Activated CD8-positive, alpha-beta memory T cell treated with anti-CD3 and anti-CD28 coated beads, Interleukin-2, amount 50 U/mL, for 48 hours (primary cell): ENCODE measurements around the gene MOGAT1.

ENCODE experiments used
- DNase-seq: peaks from one replicate; pipeline ENCODE4 v3.0.0-alpha.2; 2020

Gene MOGAT1, protein sequence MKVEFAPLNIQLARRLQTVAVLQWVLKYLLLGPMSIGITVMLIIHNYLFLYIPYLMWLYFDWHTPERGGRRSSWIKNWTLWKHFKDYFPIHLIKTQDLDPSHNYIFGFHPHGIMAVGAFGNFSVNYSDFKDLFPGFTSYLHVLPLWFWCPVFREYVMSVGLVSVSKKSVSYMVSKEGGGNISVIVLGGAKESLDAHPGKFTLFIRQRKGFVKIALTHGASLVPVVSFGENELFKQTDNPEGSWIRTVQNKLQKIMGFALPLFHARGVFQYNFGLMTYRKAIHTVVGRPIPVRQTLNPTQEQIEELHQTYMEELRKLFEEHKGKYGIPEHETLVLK

DNA sequence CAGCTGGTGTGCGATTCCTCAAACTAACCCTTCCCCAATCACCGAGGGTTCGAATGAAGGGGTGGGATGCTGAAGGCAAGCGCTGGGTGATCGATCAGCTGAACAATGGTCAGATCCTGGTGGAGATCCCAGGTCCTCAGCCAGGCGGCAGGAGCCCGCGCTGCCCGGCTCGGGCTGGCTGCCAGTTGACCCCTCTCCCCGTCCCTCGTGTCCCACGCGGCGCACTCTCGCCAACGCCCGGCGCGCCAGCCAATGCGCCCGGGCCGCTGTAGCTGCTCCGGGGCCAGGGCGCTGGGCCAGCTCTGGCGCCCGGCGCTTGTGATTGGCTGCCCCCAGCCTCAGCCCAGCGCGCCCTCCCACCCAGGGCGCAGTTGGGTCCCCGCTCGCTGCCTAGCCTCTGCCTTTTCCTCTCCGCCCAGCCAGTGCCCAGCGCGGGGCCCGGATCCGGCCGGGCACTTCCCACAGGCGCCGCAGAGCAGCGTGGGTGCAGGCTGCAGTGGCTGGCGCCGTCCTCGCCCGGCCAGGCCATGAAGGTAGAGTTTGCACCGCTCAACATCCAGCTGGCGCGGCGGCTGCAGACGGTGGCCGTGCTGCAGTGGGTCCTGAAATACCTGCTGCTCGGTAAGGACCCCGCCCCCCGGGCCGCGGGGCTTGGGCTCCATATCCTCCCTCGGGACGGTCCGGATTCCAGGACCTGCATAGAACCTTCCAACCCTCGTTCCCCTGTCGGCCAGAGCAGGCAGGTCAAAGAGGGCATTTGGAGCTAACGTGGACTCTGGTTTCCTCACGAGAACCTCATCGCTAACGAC is at the start of gene MOGAT1:
MOGAT1 (plus strand) TSS at position 400 of the 809 bp plus-strand sequence; CDS start at position 528, 128 bp downstream.
- peak; percentile 53 for DNase-seq

DNA sequence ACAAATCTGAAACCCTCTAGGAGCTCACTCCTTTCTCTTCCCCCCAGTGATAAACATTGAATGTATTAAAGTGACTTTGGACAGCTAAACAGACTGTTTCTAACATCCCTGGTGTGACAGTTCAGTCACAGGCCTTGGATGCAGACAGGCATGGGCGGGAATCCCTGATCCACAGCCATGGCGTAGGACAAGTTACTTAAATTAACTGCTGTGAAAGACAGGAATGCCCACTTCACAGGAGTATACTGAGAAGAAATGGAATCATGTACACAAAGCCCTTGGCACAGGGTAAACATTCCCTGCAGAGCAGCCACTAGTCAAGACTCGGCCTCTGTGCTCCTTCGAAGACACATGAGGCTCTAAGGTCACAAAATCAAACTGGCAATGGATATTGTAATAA is 49.6 kb upstream of the MOGAT1 start:
- DNase-seq, result no peak

DNA sequence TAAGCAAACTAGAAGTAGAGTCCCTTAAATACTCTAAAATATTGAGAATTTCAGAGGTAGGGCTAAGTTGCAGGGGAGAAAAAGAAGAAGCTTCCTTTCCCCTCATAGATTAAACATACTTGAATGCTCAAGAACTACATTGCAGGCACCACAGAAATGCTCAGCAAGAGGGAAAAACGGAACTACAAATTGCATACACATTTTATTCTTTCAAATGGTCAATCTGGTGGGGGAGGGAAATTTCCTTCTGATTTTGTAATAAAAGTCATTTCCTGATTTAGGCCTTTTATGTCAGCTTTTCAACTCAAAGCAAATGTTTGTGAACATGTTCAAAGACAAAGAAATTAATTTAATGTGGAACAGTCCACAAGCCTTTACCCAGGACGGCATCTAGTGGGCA is 48.5 kb upstream of the MOGAT1 start:
- DNase-seq, result no peak

DNA sequence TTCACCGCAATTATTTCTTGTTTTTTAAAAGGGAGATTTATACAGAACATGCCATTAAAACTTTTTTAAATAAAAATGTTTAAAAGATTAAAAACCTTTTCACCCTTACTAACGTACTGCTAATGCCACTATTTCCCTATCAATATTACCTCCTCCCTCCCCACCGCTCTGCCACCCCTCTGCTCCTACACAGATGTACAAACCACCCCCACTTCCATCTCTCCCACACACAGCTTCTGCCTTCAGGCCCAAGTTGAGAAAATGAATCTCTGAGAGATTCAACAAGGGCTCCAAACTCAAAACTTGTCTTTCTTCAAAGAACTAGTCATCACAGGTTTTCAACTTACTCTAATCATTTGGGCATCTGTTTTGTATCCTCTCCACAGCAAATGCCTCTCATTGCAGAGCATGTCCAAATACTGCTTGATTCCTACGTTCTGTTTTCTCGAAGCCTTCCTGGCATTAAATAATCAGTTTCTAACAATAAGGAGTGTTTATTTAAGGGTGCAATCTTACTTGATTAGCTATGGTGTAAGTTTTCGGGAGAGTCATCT is 47.6 kb upstream of the MOGAT1 start:
- no peak for DNase-seq

DNA sequence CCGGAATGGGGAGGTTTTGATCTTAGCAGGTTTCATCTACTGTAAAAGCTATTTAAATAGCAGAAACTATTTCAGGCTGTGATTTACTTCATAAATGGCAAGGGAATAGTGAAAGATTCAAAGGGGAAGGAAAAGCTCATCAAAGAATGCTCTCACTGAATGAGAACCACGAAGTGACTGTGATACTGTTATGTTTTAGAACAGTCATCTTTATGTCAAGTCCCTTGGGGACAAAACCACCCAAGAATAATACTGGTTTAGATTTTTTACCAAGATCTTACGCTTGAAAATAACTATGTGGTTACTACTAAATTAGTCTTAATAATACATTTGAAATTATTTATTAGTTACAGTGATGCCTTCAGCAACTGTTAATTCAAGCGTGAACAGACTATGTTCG is 43.7 kb upstream of the MOGAT1 start:
- DNase-seq, result no peak

DNA sequence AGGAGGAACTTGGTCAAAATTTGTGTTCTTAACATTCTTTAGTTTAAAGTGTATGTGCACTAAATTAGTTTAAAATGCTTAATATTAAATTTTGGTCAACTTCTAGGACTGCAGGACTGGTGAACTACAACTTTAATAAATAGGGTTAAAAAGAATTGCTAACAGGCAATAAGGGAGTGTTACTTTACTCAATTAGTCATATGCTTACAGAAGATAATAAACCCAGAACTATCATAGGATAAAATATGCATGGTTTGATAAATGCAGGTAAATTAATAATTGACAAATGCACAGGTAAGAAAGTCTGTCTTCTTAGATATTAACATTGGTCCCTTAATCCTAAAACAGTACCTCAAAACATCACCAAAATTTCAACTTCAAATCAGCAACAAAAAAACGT is 36.2 kb upstream of the MOGAT1 start:
- DNase-seq, result no peak

DNA sequence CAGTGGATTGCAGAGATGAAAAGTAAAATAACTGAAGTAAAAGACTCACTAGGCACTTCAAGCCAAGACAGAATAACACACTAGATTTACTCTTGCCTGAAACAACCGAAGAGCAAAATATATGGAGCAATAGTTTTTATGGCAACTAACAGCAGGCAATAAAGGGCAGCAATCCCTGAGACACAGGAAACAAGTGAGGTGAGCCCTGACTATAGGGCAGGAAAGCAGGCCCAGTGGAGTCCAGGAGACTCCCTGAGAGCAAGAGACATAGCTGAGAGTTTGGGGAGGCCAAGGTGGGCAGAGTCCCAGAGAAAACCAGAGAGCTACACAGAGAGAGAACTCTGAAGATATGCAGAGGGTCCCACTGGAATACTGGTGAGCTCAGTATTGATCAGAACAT is 34.4 kb upstream of the MOGAT1 start:
- no peak for DNase-seq

DNA sequence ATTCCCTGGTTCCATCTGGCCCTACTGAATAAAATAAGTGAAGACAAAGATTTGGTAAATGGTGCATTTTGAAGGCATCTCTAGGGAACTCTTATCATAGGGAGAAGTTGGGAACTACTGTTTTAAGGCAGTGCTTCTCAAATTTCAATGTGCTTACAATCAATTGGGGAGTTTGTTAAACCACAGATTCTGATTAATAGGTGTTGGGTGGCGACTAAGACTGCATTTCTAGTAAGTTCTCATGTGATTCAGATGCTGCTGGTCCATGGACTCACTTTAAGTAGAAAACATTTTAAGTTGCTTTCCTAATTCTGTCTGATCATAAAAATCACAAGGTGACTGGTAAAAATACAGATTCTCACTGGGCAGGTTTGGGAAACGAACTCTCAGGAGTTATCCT is 30.1 kb upstream of the MOGAT1 start:
- DNase-seq, result no peak

DNA sequence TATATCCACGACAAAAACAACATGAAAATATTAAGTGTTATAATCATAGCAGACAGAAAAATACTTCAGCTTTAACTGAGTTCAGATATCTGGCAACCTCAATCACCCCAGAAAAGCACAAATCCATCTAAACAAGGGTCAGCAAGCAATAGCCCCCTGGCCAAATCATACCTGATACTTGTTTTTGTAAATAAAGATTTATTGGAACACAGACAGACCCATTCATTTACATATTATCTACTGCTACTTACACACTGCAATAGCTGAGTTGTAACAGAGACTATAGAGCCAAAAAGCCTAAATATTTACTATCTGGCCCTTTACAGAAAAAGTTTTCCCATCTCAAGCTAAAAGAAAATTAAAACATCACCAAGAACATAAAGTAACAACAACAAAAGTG is 28.3 kb upstream of the MOGAT1 start:
- no peak for DNase-seq

DNA sequence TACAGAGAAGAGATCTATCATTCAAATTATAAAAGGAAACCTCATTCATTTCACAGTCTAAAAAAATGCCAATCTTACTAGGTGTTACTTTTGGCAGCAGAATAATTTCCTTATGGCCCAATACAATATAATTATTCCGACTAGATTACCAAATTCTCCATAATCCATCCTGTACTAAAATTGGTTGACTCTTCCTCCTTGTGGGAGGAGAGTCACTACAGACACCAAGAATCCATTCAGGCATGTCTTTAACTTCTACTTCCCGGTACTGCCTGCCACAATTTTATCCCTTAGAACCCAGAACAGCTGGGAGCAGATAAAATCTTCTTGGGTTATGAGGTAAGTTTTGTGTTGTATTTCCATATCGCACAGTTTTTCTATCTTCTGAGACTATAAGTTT is 25.4 kb upstream of the MOGAT1 start:
- no peak for DNase-seq

DNA sequence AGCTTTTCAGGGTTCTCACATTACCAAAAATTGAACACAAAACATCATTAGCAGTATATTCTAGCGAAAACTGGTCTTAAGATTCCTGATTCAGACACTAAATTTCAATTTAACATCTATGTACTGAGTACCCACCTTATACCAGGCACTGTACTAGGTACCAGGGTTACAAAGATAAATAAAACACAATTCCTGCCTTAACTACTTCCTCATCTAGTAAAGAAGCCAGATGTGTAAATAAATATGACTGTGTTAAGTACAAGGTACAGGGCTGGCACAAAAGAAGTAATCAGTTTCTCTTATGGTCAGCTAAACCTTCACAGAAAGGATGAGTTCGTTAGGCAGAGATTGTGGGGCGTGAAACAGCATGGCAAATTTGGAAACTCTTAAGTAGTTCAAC is 21.7 kb upstream of the MOGAT1 start:
- DNase-seq, result no peak

DNA sequence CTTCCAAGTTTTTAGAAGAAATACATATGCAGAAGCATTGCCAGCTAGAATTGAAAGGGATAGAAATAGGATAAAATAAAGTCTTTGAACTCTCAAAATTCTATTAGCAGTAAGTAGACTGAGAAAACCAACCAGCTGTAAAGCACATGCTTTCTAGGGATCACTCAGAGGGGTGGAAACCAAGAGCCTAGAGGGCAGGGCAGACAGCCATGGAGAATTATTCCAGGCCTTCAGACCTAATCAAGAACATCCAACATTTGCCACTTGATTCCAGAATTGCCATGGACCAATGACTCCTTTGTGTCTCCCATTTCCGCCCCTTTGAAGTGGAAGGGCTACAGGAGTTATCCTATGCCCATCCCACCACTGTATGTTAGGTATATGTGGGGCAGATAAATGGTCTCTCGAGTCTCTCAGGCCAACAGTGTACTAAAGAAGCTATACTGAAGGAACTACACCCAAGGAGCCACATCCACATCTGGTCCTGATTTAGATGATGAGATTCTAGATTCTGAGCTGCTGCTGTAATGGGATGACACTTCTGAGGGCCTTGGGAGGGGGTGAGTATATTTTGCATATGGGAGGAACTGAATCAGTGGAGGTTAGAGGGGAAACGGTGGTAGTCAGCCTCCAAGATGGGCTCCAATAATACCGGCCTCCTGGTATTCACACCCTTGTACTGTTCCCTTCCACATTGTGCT is 19.6 kb upstream of the MOGAT1 start:
- no peak for DNase-seq

DNA sequence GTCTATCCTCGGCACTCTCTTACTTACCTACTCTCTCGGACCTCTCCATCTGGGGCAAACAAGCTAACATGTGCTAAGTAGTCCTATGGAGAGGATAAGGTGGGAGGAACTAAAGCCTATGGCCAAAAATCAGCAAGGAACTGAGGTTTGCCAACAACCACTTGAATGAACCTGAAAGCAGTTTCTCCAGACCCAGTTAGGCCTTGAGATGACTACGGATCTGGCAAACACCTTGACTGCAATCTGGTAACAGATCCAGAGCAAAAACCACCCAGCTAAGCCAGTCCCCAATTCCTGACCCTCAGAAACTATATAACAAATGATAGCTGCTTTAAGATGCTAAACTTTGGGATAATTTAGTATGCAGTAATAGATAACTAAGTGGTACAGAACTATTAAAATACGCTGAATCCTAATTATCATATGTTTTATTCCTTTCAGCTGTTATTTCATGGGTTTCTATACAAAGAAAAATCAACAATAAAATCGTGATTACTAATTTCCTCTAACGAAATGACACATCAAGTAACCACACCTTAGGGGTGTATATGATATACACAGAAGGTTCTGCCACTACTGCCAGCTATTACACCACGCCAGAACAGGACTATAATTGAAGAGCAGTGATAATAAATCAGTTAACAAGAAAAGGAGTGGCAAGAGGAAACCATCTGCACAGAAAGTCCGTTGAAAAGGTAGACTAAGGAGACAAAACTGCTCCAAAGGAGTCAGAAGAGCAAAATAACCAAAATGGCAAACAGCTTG is 18.8 kb upstream of the MOGAT1 start:
- no peak for DNase-seq

DNA sequence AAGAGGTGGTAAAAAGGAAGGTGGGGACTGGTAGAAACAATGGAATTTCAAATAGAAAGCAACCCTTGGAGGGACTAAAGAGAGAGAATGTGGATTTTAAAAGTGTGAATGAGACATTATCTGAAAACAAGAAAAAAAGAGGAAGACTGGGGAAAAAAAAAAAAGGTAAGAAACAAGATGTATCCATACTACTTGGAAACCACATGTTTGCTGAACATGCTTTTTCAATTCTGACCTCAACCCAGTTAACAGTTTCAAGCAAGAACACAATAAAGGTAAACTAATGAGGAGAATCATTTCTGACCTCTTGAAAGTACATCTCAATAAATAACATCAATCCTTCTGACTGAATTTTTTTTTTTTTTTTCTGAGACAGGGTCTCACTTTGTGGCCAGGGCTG is 18.2 kb upstream of the MOGAT1 start:
- DNase-seq, result no peak

DNA sequence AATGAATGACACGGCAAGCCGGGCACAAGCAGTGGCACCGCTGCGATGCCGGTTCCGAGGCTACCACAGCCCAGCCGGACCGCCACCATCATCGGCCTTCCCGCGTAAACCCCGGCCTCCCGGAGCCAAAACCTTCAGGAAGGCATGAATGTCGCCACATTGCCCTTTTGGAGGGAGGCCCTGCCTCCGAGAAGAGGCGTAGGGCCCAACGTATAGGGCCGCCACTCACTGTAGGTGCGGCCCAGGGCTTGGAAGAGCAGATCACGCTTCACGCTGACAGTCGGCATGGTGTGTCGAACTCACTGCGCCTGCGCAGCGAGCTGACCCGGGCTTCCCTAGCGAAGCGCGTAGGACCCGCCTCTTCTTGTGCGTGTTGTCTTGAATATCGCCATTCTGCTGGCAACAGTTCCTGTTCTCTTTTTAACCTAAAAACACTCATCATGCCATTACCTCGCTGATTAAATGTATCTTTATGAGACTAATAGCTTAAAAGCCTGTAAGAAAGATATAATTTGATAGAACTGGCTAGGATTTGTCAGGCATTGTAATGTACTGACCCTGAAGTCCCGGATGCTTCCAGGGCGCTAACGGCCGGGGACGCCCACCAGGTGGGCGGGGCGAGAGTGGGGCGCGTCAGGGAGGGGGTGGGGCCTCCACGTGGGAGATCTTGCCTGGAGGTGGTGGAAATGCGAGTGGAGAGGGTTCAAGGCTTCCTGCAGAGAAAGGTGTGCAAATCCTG is 15.5 kb upstream of the MOGAT1 start, which contains the start of gene FARSB:
FARSB (minus strand) TSS at position 306 of the 739 bp plus-strand sequence; CDS start at position 287, 19 bp downstream.
- DNase-seq, result peak; percentile 93

DNA sequence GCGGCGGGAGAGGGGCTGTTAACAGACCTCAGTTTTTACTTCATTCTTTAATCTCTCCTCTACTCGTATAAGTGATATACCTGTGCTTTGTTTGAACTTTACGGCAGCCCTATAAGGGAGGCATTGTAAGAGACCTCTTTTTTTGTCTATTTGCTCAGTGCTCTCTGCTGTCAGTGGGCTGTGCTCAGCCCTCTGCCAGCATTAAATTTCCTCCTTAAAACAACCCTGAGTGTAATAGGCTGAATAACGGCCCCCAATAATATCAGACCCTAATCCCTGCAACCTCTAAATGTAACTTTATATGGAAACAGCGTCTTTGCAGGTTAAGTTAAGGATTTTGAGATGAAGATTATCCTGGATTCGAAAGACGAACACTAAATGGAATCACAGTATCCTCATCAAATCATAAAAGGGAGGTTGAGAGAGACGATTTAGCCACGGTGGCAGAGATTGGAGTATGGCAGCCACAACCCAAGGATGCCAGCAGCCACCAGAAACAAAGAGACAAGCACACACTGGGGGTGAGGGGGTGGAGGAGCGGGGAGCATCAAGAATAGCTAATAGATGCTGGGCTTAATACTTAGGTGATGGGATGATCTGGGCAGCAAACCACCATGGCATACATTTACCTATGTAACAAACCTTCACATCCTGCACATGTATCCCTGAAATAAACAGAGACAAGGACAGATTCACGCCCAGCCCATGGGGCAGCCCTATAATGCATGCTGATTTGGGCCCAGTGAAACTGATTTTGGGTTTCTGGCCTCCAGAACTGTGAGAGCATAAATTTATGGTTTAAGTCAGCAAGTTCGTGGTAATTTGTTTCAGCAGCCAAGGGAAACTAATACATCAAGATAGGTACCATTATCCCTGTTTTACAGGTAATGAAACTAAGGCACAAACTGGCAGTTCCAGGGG is 14.7 kb upstream of the MOGAT1 start:
- DNase-seq, result no peak

DNA sequence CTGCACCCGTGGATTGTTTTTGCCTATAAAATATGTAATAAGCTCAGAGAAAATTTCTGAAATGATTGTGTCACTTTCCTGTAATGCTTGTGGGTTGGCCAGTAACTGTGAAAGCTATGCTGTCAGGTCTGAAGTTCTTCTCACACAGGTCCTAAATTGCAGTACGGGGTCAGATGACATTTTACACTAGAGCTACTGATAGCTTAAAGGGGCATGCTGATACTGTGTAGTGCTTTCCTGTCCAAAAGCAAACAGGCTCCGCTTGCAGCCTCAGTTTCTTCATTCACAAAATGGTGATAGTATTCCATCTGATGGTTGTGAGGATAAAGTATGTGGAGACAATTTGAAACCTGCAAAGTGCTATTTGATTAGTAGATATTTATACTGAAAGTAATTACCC is 8.0 kb upstream of the MOGAT1 start:
- DNase-seq, result no peak

DNA sequence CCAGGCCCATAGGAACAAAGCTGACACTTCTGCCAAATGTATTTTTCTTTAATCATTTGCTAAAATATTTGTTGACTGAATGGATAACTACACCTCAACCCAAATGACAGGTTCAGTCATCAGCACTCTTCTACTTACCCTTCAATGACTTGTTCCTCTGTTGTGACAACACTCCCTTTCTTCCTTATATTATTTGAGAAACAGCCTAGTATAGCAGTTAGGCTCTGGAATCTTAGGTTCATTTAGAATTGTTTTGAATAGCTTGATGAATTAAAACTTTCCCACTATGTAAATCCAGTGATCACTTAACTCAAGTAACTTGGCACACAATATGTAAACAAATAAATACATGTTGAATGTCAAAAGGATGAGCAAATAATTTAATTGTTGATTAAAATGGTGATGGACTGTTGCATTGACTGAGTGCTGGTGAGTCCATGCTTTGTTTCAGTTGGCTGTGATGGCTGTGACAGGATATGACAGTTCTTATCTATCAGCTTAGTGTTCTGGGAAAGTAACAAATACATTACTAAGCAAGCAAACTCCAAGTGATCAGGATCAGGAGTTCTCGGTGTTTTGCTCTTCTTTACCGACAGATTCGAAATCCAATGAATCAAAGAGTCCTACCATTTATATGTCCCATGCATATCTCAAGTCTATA is 2.8 kb upstream of the MOGAT1 start:
- no peak for DNase-seq

DNA sequence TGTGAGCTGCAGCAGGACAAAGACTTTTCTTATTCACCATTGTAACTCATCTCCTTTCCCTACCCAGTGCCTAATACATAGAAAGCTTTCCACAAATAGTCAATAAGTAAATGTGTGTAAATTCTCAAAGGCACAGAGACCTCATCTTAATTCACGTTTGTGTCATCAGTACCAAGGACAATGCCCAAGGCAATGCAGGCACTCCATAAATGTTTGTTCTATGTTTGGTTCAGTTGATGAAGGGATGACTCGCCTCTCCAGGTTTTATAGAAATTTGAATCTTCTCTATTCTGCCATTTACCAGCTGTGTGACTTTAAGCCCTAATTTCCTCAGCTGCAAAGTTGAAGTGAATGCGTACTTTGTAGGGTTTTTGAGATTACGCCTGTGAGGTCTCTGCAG is 2.1 kb upstream of the MOGAT1 start:
- no peak for DNase-seq
